Stimulated activated CD8-positive, alpha-beta memory T cell treated with anti-CD3 and anti-CD28 coated beads, Interleukin-2, amount 100 ng/mL, for 48 hours (primary cell): ENCODE data around the gene NFIC.

Experiments used
- DNase-seq, 2 donors: peaks; one replicate each; pipeline ENCODE4 v3.0.0-alpha.2; 2020; ENCODE audit warnings: low read depth in 2 of 2

NFIC gene

DNA sequence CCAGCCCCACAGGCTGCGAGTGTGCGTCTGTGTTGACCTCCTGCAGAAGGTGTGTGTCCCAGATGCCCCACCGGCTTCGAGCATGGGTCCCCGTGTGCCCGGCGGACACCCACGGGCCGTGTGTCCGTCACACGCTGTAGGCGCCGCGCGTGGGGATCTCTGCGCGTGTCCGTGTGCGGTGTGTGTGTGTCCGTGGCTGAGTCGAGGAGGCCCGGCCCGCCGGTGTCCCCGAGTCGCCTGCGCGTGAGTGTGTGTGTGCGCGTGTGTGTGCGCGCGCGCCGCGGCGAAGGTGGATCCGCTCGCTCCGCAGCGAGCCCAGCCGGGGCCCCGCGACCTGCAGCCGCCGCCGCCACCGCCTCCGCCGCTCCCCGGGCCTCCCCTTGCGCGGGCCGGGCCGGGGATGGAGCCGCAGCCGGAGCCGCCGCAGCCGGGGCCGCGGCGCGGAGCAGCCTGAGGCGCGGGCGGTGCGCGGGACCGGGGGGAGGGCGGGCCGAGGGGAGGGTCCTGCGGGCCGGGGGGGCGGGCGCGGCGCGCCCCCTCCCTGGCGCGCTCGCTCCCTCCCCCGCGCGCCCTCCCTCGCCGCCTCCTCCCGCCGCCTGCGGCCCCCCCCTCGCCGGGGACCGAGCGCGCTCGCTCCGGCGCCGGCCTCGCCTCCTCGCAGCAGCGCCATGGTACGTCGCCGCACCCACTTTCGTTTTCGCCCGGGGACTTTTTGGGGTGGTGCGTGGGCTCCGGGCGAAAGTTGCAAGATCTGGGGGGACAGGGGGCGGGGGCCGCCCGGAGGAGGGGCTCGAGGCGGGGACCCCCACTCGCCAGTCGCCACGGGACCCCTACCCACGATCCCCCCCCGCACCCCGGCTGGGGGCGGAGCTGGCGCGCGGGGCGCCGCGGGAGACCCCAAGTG is 7.1 kb upstream of the NFIC start:
- no peak for DNase-seq

DNA sequence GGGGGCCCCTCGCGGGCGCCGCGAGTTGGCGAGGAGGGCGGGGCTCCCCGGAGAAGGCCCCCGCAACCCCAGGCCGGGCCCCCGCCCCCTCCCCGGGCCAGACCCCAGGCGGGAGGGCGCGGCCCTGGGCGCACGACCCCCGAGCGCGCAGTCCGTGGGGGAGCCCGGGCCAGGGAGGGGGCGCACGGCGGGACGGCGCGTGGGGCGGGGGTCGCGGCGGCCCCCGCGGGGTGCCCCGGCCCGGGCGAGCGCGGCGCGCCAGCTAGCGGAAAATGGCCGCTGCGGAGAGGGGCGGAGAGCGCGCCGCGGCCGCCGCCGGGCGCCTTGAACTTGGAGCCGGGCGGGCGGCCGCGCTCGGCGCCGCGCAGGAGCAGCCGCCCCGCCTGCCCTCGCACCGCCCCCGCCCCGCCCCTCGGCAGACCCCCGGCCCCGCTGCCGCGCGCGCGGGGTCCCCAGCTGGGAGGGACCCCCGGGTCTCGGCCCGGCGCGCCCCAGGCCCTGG is 6.4 kb upstream of the NFIC start:
- DNase-seq = no peak

DNA sequence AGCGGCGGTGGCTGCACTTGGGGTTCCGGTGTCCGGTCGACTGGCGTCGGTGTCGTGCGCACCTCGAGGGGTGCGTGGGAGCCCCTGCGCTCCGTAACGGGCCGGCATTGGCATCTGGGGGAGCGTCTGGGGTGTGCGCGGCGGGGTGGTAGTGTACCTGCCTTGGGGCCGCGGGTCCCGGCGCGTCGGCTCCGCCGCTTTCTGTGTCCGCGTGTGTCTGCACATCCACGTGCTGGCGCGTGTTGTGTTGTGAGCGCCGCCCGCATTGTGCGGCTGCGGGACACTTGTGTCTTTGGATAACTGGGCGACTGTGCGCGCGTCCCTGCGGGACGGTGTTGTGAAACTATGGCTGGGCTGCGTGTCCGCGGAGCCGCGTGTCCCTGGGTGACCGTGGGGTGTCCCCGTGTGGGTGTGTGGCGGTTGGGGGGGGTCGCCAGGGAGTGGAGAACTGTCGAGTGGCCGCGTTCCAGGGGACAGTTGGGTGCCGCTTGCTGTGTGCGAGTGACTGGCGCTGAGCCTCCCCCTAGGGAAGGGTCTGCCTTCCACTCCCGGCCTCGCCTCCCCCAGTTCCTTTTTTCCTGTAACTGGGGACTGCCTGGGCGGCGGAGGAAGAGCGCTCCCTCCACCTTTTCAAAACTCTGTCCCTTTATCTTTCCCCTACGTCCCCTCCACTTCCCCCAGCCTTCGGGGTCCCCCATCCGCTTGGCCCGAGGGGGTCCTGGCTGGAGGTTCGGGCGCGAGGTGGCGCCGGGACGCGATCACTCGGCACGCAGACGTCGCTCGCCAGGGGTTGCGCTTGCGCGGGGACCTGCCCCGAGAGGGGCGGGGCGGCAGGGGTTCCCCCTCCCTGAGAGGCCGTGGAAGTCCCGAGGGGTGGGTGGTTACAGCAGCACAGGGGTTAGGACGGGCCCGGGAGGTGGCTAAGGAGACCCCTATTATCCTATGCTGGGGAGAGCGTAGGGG is 5.7 kb upstream of the NFIC start:
- DNase-seq = peak in 1 of 2 donors; percentile 59

DNA sequence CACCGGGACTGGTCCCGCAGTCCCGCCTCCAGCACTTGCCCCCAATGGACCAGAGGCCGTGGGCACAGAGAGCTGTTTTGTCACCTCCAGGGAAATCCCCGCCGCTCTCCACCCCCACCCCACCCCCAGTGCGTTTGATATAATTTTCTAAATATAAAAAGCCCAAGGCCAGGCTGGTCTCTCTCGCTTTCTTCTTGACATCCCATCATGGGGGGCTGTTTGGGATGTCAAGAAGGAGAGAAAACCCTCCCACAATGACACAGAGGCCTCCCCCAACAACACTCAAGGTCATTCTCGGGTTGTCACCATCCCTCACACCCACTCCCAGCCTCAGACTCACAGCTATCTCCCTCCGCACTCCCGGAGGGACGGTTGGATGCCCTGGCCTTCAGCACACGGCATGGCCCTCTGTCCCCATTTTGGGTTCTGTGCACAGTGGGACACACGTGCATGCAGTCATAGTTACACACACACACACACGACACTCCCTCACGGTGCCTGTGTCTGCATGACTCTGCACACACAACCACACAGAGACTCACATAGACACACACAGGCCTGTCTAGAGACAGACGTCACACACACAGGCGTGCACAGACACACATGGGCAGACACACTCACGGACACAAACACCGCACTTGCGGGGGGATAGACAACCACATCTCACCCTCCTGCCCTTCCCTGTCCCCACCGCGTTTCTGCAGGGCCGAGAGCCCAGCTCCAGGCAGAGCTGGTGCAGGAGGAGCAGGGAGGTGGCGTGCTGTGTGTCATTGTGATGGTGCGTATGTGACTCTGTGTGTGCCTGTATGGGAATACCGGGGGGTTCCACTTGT is 4.8 kb upstream of the NFIC start:
- no peak for DNase-seq

DNA sequence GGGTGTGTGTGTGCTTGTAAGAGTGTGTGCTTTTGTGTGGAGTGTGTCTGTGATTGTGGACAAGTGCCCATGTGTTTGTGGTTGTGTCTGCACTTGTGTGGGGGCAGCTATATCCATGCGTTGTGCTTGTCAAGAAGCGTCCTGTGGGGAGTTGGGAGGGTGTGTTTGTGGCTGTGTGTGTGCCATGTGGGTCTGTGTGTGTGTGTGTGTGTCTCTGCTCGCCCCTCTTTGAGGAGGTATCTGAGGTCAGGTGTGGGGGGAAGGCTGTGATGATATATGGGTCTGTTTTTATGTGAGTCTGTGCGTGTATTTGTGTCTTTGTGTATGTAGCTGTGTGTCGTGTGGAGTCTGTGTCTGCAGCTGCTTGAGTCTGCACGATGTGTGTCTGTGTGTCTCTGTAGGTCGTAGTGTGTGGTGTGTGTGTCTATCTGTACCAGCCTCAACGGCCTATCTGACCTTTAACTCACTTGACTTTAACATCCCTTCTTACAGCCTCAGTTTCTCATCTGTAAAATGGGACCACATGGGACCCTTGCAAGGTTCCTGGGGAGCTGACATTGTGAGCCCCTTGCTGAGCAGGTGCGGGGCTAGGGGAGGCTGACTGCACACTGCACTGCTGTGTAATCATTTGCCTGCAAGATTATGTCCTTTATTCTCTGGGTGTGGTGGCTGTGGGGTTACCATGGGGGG is 4.0 kb upstream of the NFIC start:
- no peak for DNase-seq

DNA sequence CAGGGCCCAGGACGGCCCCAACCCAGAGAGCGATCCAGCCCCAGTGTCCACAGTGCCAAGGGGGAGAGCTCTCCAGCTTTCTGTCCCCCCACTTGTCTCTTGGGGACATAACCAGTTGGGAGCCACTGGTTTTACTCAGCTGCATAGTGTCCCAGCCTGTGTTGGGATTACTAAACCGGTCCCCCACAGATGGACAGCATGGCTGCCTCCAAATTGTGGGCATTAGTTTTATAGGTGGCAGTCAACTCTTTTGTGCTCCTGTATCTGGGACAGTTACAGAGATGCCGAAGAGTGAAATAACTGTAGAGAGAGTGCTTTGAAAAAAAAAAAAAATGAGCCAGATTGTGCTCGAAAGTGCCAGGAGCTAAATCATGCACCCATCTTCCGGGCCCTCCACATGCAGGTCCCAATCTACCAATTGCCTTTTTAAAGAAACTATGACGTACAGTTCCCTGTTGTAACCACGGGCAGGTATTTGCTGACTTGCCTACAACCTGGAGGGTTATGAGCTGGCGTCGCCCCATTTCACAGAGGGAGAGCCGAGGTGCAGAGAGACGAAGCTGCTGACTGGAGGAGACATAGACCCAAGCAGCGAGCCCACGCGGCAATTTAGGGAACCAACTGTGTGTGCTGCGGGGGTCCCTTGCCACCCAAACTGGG is 2.4 kb upstream of the NFIC start:
- DNase-seq = no peak

DNA sequence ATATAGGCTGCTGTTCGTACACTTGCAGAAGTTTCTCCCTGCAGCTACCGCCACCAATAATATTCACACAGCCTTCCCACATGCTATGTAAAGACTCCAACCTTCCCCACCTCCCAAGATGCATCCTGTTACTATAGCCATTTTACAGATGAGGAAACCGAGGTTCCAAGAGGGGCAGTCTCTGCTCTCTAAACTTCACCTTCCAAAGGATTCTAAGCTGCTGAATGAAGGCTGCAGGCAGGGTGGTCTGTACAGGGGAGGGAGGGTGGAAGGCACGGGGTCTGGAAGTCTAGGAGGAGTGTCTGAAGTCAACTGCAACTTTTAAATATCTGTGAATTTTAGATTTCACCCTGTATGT is 1.9 kb upstream of the NFIC start:
- no peak for DNase-seq

DNA sequence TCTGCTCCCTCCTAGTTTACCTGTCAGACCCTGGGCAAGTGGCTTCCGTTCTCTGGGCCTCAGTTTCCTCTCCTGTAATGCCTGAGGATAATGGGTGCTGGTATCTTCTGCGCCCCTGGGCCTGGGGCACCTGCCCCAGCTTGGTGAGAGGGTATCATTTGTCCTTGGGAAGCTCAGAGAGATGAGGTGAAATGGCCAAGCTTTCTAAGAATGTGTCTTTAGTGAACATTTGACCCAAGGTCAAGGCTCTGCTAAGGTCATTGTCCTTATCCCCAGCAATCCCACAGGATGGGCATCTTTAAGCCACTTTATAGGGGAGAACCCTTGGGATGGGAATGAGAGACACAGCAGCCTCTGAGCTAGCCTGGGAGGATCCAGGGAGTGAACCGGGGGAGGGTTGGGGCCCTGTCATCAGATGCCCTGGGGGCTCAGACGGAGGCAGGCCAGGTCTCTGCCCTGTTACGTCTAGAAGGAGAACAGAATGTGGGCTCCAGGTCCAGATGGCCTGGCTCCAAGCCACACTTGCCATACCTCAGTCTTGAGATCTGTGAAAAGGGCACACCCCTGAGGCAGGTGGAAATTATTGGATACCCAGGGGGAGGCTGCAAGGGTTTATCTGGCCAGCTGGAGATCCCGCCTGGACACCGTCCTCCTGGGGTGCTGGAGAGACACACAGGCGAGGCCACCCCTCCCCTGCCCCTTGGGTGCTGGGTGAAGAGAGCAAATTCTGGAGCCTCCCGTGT is 1.1 kb upstream of the NFIC start:
- no peak for DNase-seq

DNA sequence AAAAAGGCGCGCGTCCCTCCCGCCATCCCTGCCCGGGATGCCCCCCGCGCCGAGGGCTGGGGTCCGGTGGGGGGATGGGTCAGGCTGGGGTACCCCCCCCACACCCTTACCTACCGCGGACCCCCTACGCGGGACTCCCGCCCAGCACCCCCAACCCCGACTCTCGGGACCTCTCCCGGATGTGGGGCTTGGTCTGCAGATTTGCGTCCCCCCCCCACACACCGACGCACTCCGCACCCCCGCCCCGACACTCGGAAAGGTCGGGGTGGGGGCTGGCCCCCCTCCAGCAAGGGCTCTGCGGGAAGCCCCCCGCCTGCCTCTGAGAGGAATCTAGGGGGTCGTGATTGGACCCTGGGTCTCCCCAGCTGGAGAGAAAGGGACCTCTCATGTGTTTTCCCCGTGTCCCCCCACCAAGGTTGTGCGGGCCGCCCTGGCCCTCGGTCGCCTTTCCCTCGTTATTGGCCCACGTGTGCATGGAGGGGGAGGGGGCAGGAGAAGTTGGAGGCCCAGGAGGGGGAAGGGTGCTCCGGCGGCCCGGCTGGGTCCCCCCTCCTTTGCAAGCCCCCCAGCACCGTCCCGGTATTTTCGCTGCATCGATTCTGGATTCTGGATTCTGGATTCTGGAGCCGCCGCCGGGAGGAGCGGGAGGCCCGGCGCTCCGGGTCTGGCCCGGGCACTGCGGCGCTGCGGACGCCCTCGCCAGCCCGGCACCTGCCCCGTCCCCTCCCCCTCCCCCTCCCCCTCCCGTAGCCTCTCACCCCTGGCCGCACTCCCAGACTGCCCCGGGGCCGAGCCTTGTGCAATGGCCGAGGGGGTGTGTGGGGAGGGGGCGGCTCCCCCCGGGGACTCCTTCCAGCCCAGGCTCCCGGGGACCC is 607 bp downstream of the NFIC start:
- no peak for DNase-seq

DNA sequence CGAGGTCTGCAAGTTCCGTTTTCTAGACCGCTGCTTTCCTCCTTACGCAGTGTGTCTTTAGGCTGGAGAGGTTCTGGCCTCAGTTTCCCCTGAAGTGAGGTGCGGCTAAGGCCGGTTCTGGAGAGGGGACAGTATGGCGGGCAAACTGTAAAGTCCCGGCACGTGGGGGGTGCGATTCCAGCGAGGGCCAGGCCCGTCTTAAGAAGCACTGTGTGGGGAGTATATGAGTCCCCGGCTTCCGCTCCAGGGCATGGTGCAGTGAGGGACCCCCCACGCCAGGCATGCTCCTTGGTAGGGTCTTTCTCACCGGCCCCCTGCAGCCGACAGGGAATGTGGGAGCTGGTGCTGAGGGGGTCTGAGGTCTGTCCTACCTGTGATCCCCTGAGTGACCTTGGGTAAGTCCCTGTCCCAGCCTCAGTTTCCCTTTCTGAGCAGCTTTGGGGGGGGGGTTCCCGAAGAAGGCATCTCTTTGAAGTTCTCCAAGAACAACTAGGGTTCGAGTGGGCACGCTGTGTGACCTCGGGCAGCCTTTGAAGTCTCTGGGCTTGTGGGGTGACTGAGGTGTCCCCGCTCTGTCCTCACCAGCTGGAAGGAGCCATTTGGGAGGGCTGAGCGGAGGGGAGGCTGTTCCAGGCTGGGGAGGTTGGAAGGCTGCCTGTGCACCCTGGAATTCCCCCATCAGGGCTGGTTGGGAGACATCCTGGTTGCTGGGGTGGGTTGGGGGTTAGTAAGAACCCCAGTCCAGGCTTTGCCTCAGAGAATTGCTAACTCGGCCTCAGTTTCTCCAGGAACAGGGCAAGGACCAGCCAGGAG is 1.5 kb downstream of the NFIC start:
- DNase-seq = no peak

DNA sequence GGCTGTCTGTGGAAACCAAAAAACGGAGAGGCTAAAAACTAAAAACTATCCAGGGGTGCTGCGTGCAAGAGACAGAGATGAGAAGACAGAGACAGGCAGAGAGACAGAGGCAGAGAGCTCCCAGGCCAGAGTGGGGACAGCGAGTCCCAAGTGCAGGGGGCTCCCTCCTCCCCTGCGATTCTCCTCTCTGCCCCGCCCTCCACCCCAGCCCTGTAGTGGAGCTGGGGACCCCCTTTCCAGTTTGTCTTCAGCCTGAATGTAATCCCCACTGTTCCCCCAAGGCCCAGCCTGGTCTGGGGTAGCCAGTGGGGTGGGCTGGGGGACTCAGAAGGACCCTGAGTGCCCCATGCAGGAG is 2.0 kb downstream of the NFIC start:
- DNase-seq = no peak

DNA sequence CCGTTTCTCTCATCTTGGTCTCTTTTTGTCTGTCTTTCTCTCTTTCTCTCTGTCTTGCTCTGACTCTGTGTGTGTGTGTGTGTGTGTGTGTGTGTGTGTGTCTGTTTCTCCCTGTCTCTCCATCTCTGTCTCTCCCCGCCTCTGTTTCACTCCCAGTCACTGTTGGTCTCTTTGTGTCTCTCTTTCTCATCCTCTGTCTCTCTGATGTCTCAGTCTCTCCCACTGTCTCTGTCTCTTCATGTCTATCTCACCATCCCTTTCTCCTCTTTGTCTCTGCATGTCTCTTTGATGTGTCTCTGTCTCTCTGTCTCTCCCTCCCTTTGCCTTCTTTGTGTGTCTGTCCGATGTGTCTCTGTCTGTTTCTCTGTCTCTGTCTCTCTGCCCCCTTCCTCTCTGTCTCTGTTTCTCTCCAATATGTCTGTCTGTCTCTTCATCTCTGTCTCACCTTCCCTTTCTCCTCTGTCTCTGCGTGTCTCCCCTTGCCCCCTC is 2.5 kb downstream of the NFIC start:
- no peak for DNase-seq

DNA sequence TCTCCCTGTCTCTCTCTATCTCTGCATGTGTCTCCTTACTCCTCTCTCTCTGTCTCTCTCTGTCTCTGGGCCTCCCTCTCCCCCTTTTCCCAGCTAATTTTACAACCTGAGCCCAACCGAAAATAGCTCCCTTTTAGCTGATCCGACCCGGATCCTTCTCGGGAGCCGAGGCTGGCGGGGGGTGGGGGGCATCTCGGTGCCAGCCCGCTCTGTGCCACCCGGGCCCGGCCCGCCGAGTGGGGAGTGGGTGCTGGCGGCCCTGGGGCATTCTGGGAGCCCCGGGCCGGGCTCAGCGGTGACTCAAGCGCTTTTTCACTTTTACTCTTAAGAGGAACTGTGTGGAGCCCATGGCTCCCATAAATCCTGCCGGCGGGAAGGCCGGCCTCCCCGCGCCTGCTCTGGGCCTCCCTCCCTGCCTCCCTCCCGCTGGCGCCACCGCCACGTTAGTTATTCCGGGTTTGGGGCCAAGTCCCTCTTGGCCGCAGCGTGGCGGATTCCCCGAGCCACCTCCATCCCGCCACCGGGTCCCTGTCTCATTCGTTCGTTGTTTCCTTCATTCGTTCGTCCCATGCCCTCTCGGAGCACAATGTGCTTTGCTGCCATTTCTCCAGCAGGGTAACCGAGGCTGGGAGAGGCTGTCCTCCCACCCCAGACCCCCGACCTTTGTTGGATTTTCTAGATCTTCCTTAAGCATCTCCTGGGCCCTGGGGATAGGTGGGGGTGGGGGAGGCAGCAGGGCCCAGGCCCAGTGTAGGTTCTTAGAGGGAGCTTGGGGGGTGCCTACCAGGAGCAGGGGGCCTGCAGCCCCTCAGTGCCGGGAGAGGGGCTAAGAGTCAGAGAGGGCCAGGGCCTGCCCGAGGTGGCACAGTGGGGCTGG is 3.2 kb downstream of the NFIC start:
- no peak for DNase-seq

DNA sequence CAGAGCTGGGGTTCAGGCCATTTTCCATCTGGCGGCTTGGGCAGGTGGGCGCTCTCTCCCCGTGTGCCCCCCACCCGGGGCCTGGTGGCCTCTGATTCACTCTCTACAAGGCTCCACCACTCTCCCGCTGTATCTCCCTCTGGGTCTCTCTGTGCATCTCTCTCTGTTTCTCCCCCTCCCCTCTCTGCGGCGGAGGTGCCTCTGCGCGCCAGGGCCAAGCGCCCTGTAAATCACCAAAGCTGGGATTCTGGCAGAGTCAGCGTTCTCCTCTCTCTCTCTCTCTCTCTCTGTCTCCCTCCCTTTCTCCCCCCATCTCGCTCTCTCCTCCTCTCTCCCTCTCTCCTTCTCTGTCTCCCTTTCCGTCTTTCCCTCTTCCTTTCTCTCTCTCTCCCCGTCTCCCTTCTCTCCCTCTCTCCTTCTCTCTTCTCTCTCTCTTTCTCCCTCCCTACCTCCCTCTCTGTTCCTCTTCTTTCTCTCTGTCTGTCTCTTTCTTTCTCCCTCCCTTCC is 3.9 kb downstream of the NFIC start:
- DNase-seq = no peak

DNA sequence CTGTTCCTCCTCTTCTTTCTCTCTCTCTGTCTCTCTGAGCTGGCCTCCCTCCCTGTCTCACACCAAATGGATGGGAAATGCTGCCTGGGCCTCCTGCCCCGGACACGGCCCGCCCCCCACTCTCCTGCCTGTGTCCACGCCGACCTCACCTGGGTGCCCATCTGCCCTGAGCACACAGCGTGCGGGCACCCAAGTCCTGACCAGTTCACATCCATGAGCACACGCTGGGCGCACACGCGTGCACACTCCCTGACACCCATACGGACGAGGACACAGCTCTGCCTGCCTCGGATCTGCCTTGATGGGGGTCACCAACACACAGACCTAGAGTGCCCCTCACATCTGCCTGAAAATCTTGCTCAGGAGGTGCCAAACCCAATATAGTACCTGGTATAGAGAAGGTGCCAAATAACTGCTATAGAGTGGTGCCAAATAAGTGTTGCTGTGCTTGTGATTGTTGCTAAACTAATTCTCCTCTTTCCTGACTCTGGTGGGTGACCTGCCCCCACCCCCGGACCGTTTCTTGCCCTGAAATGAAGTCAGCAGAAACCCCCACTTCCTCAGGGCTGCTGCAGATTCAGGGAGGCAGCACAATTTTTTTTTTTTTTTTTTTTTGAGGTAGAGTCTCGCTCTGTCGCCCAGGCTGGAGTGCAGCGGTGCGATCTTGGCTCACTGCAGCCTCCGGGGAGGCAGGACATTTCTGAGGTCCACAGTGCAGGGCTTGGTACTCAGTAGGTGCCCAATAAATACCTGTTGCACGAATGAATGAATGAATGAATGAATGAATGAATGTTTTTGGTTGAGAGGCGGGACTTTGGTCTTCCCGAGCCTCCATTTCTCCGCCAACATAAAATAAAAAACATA is 4.6 kb downstream of the NFIC start:
- no peak for DNase-seq

DNA sequence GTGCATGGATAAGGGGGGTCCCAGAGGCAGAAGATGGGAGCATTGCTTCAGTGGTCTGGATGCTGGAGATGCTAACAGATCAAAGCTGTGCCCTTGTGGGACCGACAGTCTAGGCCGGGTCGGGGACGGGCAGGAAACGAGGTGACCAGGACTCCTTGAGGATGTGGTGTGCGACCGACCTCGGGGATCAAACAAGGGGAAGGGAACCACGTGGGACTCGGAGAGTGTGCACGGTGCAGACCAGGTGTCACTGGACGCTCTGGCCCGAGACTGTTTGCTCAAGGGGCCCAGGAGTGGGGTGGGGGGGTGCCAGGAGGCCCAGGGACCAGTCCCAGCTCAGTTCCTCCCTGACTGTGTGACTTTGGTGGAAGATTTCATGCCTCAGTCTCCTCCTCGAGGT is 6.0 kb downstream of the NFIC start:
- DNase-seq = no peak
